Glomerular visceral epithelial cell (primary cell): ENCODE results near the gene SLC25A4.
"Not testable (repeated sequence)": the region's sequence is repeated elsewhere in the genome, so short reads cannot be mapped to it uniquely, and the experiment has no call there.

Source experiments
- DNase-seq: peaks from one replicate; pipeline ENCODE4 v3.0.0-alpha.2; 2016; ENCODE audit errors: extremely low spot score

SLC25A4 gene

GRCh38 chr4:185183622-185184281 lies 40.7 kb downstream of the SLC25A4 start:
- DNase-seq, result peak; percentile 84

GRCh38 chr4:185186769-185187168 lies 43.7 kb downstream of the SLC25A4 start:
- no peak for DNase-seq

- no peak for DNase-seq
These were observed 46.7 kb downstream of the SLC25A4 start for GRCh38 chr4:185189606-185190305.

GRCh38 chr4:185190306-185190856 lies 47.3 kb downstream of the SLC25A4 start:
- no peak for DNase-seq

- no peak for DNase-seq
These were observed 49.0 kb downstream of the SLC25A4 start for GRCh38 chr4:185192059-185192458.

- no peak for DNase-seq
These were observed 52.1 kb downstream of the SLC25A4 start for GRCh38 chr4:185194924-185195888.

- DNase-seq, result no peak
These were observed 53.4 kb downstream of the SLC25A4 start for GRCh38 chr4:185196437-185196836.

- DNase-seq, result not testable (repeated sequence)
These were observed 55.1 kb downstream of the SLC25A4 start for GRCh38 chr4:185198189-185198588.
